ENCODE results near the gene RAB3GAP2.
"Not testable (repeated sequence)": the region's sequence is repeated elsewhere in the genome, so short reads cannot be mapped to it uniquely, and the experiment has no call there.

RAB3GAP2 gene

GRCh38 chr1:220217383-220217988 lies 54.8 kb downstream of the RAB3GAP2 start:
- TF ChIP-seq, protein P1, sequence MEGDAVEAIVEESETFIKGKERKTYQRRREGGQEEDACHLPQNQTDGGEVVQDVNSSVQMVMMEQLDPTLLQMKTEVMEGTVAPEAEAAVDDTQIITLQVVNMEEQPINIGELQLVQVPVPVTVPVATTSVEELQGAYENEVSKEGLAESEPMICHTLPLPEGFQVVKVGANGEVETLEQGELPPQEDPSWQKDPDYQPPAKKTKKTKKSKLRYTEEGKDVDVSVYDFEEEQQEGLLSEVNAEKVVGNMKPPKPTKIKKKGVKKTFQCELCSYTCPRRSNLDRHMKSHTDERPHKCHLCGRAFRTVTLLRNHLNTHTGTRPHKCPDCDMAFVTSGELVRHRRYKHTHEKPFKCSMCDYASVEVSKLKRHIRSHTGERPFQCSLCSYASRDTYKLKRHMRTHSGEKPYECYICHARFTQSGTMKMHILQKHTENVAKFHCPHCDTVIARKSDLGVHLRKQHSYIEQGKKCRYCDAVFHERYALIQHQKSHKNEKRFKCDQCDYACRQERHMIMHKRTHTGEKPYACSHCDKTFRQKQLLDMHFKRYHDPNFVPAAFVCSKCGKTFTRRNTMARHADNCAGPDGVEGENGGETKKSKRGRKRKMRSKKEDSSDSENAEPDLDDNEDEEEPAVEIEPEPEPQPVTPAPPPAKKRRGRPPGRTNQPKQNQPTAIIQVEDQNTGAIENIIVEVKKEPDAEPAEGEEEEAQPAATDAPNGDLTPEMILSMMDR (IDR thresholded peaks at IDR 0.05; ENCODE audit: low read depth, low read length) = peak; percentile 55
- Histone ChIP-seq H3K4me3 (ENCODE audit: low read depth, low read length) (no peak overlapping the region), H3K27ac (no peak overlapping the region), H3K27me3 (ENCODE audit: insufficient read depth, low read depth, severe bottlenecking) (no peaks in the 10 kb centered on the region), H3K36me3 (no peaks in the 10 kb centered on the region), H3K9me3 (ENCODE audit: severe bottlenecking) (no peaks in the 10 kb centered on the region)
- peak; percentile 32 for DNase-seq

DNA sequence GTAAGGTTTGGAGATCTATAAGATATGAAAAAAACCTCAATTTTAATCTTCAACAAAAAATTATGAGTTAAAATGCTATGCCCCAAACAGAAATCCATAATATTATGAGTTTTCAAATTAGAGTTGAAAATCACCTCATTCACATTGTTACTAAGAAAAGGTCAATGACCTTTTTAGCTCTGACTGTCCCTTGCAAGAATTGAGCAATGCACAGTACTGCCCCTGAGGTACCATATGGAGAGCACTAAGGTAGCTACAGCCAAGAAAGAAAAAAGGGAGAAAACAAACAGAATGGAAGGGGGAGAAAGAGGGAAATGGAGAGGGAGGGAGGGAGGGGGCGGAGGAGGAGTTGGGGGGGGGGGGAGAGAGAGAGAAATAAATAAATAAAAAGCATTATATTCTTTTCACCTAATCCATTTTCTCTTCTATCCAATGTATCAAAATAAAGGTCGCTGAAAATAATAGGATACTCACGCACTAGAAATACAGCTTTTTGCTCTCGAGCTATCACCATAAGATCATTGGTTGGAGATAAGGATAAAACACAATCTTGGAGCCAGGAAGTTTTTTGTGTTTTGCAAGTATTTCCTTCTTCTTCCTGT lies 58.8 kb downstream of the RAB3GAP2 start:
- no peak for DNase-seq
- no peaks in the 10 kb centered on the region for H3K27me3 ChIP-seq (ENCODE audit: insufficient read depth, low read depth, severe bottlenecking)
- TF ChIP-seq, protein P1 (IDR thresholded peaks at IDR 0.05; ENCODE audit: low read depth, low read length) = no peak
- H3K4me3 ChIP-seq (ENCODE audit: low read depth, low read length) = no peak overlapping the region
- H3K9me3 ChIP-seq (ENCODE audit: severe bottlenecking) = no peaks in the 10 kb centered on the region
- H3K36me3 ChIP-seq = peaks cover 13% of the 10 kb centered on the region
- H3K27ac ChIP-seq = no peak overlapping the region

GRCh38 chr1:220207411-220207810 lies 64.8 kb downstream of the RAB3GAP2 start:
- no peak for DNase-seq
- TF ChIP-seq, protein P1 (IDR thresholded peaks at IDR 0.05; ENCODE audit: low read depth, low read length) = no peak
- no peaks in the 10 kb centered on the region for H3K9me3 ChIP-seq (ENCODE audit: severe bottlenecking)
- H3K4me3 ChIP-seq (ENCODE audit: low read depth, low read length) = no peak overlapping the region
- no peak overlapping the region for H3K27ac ChIP-seq
- peaks cover 43% of the 10 kb centered on the region for H3K36me3 ChIP-seq
- no peaks in the 10 kb centered on the region for H3K27me3 ChIP-seq (ENCODE audit: insufficient read depth, low read depth, severe bottlenecking)

- H3K36me3 ChIP-seq = peaks cover 51% of the 10 kb centered on the region
- not testable (repeated sequence) for DNase-seq; H3K27me3 ChIP-seq (ENCODE audit: insufficient read depth, low read depth, severe bottlenecking); H3K27ac ChIP-seq; H3K9me3 ChIP-seq (ENCODE audit: severe bottlenecking); H3K4me3 ChIP-seq (ENCODE audit: low read depth, low read length)
Observed at GRCh38 chr1:220204758-220205157, 67.5 kb downstream of the RAB3GAP2 start.

- no peak for DNase-seq
- Histone ChIP-seq H3K27me3 (ENCODE audit: insufficient read depth, low read depth, severe bottlenecking) (no peaks in the 10 kb centered on the region), H3K27ac (no peak overlapping the region), H3K36me3 (peaks cover 55% of the 10 kb centered on the region), H3K9me3 (ENCODE audit: severe bottlenecking) (no peaks in the 10 kb centered on the region), H3K4me3 (ENCODE audit: low read depth, low read length) (no peak overlapping the region)
- TF ChIP-seq, protein P1 (IDR thresholded peaks at IDR 0.05; ENCODE audit: low read depth, low read length) = no peak
Observed at GRCh38 chr1:220203816-220204215, 68.4 kb downstream of the RAB3GAP2 start.

DNA sequence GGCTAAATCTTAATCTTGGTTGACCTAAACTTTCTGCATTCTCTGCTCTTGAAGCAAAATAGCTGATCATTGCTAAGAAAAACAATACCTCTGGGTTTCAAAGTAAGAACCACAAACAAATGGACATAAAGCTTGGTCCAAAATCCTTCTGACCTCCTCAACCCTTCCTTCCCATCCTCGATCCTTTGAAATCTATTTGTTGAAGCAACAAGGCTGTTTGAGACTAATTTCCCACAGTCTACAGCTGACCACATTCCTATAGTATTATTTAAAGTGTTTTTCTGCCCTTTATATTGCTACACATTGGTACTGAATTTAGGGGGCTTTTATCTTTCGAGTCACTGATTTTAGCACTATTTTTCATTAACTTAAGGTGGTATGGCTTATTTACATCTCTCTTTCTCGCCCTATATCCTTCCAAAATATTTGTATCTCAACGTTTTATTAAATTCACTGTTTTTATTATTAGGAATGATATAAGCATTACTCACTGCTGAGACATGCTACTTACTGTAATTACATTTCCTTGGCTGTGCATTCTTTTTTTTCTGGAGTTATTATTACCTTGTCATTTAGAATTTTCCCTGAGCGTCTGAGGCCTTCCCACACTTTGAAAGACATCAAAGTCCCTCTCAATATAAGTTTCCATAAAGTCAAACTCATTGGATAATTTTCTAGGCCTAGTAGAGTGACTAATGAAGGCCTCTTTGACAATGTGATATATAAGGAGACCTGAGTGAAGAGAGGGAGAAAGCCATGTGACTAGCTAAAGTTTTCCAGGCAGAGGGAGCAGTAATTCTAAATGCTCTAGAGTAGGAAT lies 73.9 kb downstream of the RAB3GAP2 start:
- no peak for DNase-seq
- Histone ChIP-seq H3K27ac (no peak overlapping the region), H3K9me3 (ENCODE audit: severe bottlenecking) (no peaks in the 10 kb centered on the region), H3K27me3 (ENCODE audit: insufficient read depth, low read depth, severe bottlenecking) (no peaks in the 10 kb centered on the region), H3K4me3 (ENCODE audit: low read depth, low read length) (no peak overlapping the region), H3K36me3 (peaks cover 47% of the 10 kb centered on the region)
- TF ChIP-seq, protein P1 (IDR thresholded peaks at IDR 0.05; ENCODE audit: low read depth, low read length) = no peak

Data from WERI-Rb-1 (cell line).